Cardiac septum (tissue), 1 donor: ENCODE data around the gene TCF7. TPM values are rescaled to one million over a fixed set of nuclear protein-coding genes. Genes with fewer than 3 reads are reported as not detected.

Experiments used
- DNase-seq: peaks from one replicate; pipeline ENCODE4 v3.0.0-alpha.2; 2020; ENCODE audit warnings: low spot score
- intact Hi-C: fragments of 100-400 bp; cut with DNase I; formaldehyde crosslinking; loops from one replicate; pipeline ENCODE4 v1.14.0; 2022
- total RNA-seq: library from RNA; stranded (reverse); fragmentation: NEBNext Ultra II Directional; extraction: Animal tissue kit (Norgen Biotek cat#: 25700); gene quantifications from one replicate; pipeline ENCODE4 v1.2.1, GENCODE V29; 2021
- donor health status: DM: no; HTN: no; CAD: no.

TCF7 gene
- total RNA-seq, 1 donor from 2014 or later, result 2.2 TPM

DNA sequence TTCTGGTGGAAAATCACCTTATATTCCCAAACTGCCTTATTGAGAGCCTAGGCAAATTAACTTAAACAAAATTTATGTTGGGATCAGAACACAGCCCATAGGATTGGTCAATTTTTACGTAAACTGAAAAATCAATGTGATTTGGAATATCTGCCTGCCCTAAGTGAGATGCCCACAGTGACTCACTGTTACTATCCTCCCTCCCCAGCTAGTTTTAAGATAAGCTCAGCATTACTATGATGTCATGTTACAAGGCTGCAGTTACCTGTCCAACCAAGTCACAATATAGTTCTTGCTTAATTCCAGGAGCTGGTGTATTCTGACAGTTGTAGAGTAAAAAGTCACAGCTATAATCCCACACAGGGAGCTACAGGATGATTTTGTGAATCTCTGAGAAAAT lies 39.2 kb downstream of the TCF7 start:
- no peak for DNase-seq
- intact Hi-C loops, result no loop called here

DNA sequence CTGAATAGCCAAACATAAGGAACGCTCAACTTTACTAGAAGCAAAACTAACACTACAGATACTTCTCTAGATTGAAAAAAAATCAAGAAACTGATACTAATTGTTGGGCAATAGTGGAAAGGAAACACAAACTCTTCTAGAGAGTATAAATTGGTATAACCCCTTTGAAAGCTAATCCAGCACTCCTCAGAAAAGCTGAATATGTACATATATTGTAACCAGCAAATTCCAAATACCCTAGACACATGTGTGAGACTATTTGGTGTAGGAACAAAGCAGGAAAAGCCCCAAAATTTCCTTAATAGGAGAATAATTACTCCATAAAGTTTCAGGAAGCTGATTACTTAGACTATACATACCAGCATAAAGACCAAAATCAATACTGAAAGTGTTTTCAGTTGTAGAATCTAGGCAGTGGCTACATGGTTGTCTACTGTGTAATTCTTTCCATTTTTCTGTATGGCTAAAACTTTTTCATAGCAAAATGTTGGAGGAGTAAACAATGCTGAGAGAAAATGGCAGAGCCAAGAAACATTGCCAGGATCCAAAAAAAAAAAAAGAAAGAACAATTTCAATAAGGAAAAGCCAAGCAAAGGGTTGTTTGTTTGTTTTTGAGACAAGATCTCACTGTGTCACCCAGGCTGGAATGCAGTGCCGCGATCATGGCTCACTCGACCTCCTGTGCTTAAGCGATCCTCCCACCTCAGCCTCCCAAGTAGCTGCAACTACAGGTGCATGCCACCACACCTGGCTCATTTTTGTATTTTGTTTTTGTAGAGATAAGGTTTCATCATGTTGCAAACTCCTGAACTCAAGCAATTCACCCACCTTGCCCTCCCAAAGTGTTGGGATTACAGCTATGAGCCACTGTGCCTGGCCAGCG lies 47.3 kb downstream of the TCF7 start:
- intact Hi-C loops, result no loop called here
- no peak for DNase-seq

GRCh38 chr5:134162592-134162991 lies 48.1 kb downstream of the TCF7 start:
- DNase-seq, result no peak
- intact Hi-C loops, result no loop called here

- DNase-seq, result no peak
- intact Hi-C loops, result loop anchor here (10.0 kb wide), 1 partner anchor 413 kb away; no protein-coding TSS in a partner anchor
Observed at GRCh38 chr5:134171972-134172371, 57.5 kb downstream of the TCF7 start.

DNA sequence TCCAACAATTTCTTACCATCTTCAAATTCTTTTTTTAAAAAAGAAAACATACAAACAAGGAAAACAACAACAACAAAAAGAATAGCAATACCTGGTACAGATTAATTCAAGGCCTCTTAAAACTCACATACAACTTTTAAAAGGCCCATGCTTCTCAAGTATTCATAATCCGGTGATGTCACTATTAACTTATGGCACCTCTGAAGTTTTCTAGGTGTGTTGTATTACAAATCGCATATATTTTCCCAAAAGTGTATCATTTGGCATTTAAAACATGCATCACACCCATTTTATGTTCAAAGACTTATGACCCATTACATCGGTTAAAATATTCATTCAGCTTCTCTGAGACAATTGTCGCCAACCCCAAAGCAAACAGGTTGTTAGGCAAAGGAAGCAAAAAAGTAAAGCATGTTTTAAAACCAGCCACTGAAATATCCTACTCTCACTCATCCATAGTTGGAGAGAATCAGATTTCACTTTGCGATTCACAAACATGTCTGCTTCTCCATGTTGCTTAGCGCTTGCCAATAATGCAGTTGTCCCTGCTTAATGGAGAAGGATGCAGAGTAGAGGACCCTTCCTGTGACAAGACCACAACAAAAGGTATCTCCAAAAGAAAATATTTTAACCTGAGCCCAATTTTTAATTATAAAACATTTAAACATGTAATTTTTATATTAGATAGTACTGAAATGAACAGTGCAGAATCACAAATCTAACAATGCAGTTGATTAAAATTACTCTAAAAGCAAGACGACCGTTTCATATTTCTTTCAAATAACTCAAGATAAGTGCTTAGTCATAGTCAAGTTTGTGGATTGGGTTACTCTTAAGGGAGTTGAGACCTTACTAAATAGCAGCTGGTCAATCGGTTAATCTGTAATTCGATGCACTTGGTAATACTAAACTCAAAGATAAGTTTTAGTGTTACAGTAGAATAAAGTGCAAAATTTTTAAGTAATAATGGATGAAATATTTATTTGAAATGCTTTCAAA lies 60.7 kb downstream of the TCF7 start:
- intact Hi-C loops, result loop anchor here (5.0 to 10.0 kb wide), 2 partner anchors 192 to 410 kb away; partner anchors contain the start of gene CDKL3
- DNase-seq, result no peak

GRCh38 chr5:134175921-134176510 lies 61.5 kb downstream of the TCF7 start:
- no peak for DNase-seq
- intact Hi-C loops, result loop anchor here (2.0 to 10.0 kb wide), 3 partner anchors 51 to 409 kb away; partner anchors contain the start of genes CDKL3 and PPP2CA

DNA sequence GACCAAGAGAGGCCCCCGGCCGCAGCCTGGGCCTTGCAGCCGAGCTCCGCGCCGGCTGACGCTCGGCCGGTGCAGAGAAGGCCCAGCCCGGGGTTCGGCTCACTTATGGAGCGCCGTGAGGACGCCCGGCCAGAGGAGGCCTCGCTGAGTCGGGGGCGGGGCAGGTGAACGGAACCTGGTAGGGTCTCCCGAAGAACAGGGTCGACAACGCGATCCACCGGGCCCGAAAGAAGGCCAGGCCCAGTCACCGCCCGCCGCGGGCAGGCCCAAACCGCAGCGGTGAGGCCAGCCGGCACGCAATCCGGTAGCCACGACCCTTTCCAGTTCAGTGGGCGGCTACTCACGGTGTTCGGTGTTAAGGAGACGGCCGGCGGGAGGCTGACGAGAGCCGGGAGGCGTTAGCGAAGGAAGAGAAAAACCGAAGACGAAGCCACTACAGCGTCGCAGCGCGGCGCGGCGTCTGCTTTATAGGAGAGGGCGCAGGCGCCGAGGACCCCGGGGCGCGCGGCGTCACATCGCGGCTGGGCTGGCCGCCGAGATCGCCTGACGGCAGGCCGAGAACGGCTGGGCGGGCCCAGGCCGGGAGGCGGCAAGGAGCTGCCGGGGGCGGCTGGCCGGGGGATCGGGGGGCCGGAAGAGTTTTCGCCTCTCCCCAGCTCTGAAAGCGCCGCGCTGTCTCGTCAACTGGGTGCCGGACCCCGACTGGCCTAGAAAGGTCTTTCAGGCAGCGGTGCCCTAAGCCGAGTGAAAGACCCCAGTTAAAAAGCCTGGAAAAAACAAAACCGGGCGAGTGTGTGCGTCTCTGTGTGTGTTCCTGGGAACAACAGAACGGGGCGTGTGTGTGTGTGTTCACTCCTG lies 62.3 kb downstream of the TCF7 start, which contains the start of gene SKP1:
Gene SKP1 (minus strand): TSS at position 440 of the 858 bp plus-strand sequence. CDS start 2,928 bp downstream, outside the sequence.
- DNase-seq, result peak; percentile 93
- intact Hi-C loops, result loop anchor here (2.0 to 10.0 kb wide), 3 partner anchors 50 to 408 kb away; partner anchors contain the start of genes CDKL3 and PPP2CA

- no peak for DNase-seq
- intact Hi-C loops, result loop anchor here (2.0 to 10.0 kb wide), 3 partner anchors 49 to 407 kb away; partner anchors contain the start of genes CDKL3 and PPP2CA
Observed at GRCh38 chr5:134177369-134178095, 63.1 kb downstream of the TCF7 start.

DNA sequence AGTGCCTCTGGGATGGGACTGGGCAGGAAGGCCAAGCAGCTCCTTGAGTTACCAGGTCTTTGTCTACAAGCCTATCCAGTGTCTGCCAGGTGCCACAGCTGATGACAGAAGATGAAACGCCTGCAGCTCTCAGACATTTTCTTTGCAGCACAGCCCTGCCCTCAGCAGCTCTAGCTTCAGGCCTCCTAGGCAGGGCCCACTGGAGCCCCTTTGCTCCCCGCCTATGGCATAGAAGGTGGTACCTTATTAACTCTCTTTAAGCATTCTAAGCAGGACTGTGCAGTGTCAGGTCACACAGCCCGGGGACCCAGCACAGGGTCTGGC lies 63.6 kb downstream of the TCF7 start:
- intact Hi-C loops, result loop anchor here (5.0 to 10.0 kb wide), 2 partner anchors 189 to 407 kb away; partner anchors contain the start of gene CDKL3
- DNase-seq, result no peak

GRCh38 chr5:134183481-134183880 lies 69.0 kb downstream of the TCF7 start:
- intact Hi-C loops, result no loop called here

DNA sequence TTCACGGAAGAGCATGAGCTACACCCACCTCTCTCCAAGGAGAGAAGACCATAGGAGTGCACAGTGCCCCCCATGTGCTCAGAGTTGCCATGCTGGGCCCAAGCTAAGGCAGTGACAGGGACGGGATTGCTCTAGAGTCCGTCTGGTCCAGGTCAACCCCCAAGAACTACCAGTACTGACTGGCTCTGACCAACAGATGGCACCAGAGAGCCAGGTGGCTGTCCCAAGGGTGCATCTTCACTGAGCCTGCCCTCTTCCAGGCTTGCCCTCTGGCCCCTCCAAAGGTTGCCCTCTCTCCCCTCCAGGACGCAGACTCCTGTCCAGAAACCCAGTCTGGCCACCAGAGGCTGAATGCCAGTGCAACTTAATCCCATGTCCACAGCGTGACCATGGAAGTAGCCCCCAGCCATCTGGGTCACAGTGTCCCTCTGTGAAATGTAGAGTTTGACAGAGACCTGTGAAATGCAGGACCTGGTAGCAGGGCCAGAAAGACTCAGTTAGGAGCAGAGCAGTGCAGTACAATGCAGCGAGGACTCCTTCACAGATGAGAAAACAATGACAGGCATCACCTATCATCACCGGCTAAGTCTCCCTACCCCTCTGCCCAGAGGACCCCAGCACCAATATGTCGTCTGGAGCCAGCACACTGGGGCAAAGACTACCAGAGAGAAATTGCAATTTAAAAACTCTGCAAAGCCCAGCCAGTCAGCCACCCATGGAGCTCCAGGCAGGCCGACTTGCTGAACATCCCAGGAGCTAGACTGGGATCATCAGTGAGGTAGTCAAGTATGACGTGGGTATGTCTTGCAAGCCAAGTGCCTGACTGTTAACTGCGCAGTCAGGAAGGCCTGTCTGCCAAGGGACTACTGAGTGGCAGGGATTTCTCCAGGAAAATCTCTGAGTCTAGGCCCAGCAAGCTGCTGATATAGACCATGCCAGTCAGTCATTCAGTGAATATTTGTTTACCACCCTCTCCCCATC lies 70.0 kb downstream of the TCF7 start:
- DNase-seq, result peak; percentile 90

More at GRCh38 chr5:134183481-134183880, 69.0 kb downstream of the TCF7 start:
- DNase-seq, result no peak

GRCh38 chr5:134188092-134188491 lies 73.6 kb downstream of the TCF7 start:
- no peak for DNase-seq
- intact Hi-C loops, result no loop called here

More for the DNA sequence above, 70.0 kb downstream of the TCF7 start:
- intact Hi-C loops, result loop anchor here (1.0 kb wide), 1 partner anchor 105 kb away; no protein-coding TSS in a partner anchor

GRCh38 chr5:134189031-134189430 lies 74.5 kb downstream of the TCF7 start:
- DNase-seq, result no peak
- intact Hi-C loops, result no loop called here

GRCh38 chr5:134195666-134196065 lies 81.2 kb downstream of the TCF7 start:
- no peak for DNase-seq
- intact Hi-C loops, result no loop called here
